GM12878 (cell line): ENCODE results near the gene BCOR. TPM values are rescaled to one million over a fixed set of nuclear protein-coding genes. Genes with fewer than 3 reads are reported as not detected.

Experiments
- ATAC-seq: fragments of 200-7000 bp; cut with Tn5 transposase; 3 replicates; pipeline ENCODE4 v1.9.1; 2020; ENCODE audit warnings: mild to moderate bottlenecking, moderate library complexity
- BruUV-seq: library from RNA; stranded (reverse); fragments of 400-500 nt; replicated peaks from 2 replicates; lab custom pipeline; 2021; lab: Mats Ljungman, UMichigan
- CTCF ChIA-PET: fragments of 300-600 bp; sonication (Branson Sonifier 250); formaldehyde crosslinking; extraction: SDS; loops from one replicate; lab custom pipeline; 2021; ENCODE audit warnings: inconsistent platforms; lab: Yijun Ruan, JAX
- POLR2A ChIA-PET: fragments of 350-600 bp; formaldehyde crosslinking; extraction: SDS; loops from one replicate; lab custom pipeline; 2021; ENCODE audit warnings: inconsistent platforms; lab: Charles Lee
- RAD21 ChIA-PET: fragments of 300-600 bp; sonication (Branson Sonifier 250); formaldehyde crosslinking; loops from one replicate; lab custom pipeline; 2023; ENCODE audit warnings: antibody characterized with exemption; ENCODE audit not compliant: unreplicated experiment; lab: Charles Lee
- SMC1A ChIA-PET: fragments of 300-600 bp; sonication (Branson Sonifier 250); formaldehyde crosslinking; loops from one replicate; lab custom pipeline; 2023; ENCODE audit not compliant: unreplicated experiment, uncharacterized antibody; lab: Charles Lee
- DNase-seq: peaks from one replicate; pipeline ENCODE4 v3.0.0-alpha.2; 2011; ENCODE audit warnings: low read depth, low spot score
- FAIRE-seq: peaks from 3 replicates; lab custom pipeline; 2011; peaks lifted over from hg19 to GRCh38; lab: Jason Lieb, UNC
- H2AFZ ChIP-seq: 2 replicates; pipeline ENCODE4 v1.6.0; 2011; ENCODE audit warnings: low read depth, low read length, control low read depth; ENCODE audit not compliant: control insufficient read depth
- H3K27ac ChIP-seq: 2 replicates; pipeline ENCODE4 v1.5.1; 2011; ENCODE audit warnings: control low read depth; ENCODE audit not compliant: control insufficient read depth, insufficient read depth
- H3K27me3 ChIP-seq, 2 experiments: replicated peaks in 1 of 2; 2 replicates each; pipeline versions ENCODE4 v1.6.0 to v1.6.1; 2011; ENCODE audit warnings: low read length in 1 of 2; ENCODE audit not compliant: control insufficient read depth in 2 of 2, insufficient read depth in 2 of 2
- H3K36me3 ChIP-seq, 2 experiments: 2 replicates each; pipeline ENCODE4 v1.5.1; 2011; ENCODE audit warnings: low read length in 1 of 2; ENCODE audit not compliant: control insufficient read depth in 2 of 2, insufficient read depth in 2 of 2
- H3K4me1 ChIP-seq: 2 replicates; pipeline ENCODE4 v1.6.1; 2011; ENCODE audit warnings: mild to moderate bottlenecking, low read length, moderate library complexity, mixed read lengths; ENCODE audit not compliant: control insufficient read depth, insufficient read depth
- H3K4me2 ChIP-seq: 2 replicates; pipeline ENCODE4 v1.6.0; 2011; ENCODE audit warnings: control low read depth; ENCODE audit not compliant: control insufficient read depth, insufficient read depth
- H3K4me3 ChIP-seq: fragments of 200-600 bp; sonication (generic); 2 replicates; pipeline ENCODE4 v1.5.1; 2016
- H3K79me2 ChIP-seq: 2 replicates; pipeline ENCODE4 v1.6.0; 2011; ENCODE audit warnings: low read length; ENCODE audit not compliant: control insufficient read depth, insufficient read depth
- H3K9ac ChIP-seq: 2 replicates; pipeline ENCODE4 v1.8.0; 2011; ENCODE audit warnings: low read length, control low read depth, mixed read lengths; ENCODE audit not compliant: control insufficient read depth, insufficient read depth
- H3K9me3 ChIP-seq: replicated peaks from 3 replicates; pipeline ENCODE4 v1.5.1; 2011; ENCODE audit warnings: mild to moderate bottlenecking, low read length; ENCODE audit not compliant: control insufficient read depth, insufficient read depth
- H4K20me1 ChIP-seq: 2 replicates; pipeline ENCODE4 v1.6.0; 2011; ENCODE audit not compliant: control insufficient read depth, insufficient read depth
- BRCA1 ChIP-seq: IDR thresholded peaks from 2 replicates; pipeline ENCODE4 v1.6.1; 2011; ENCODE audit warnings: low read depth, low read length, improper control_type of control experiment
- GATAD2B ChIP-seq: fragments of 450-650 bp; conservative IDR thresholded peaks from 2 replicates; pipeline ENCODE4 v1.6.1; 2017; ENCODE audit warnings: low read depth, mild to moderate bottlenecking, moderate library complexity
- IKZF1 ChIP-seq: fragments of 450-650 bp; conservative IDR thresholded peaks from 2 replicates; pipeline ENCODE4 v1.6.1; 2017; ENCODE audit warnings: antibody characterized with exemption, mild to moderate bottlenecking
- IRF4 ChIP-seq: IDR thresholded peaks from 2 replicates; pipeline ENCODE4 v1.6.1; 2011; ENCODE audit warnings: low read depth, low read length
- KDM1A ChIP-seq: fragments of 200-600 bp; sonication (generic); IDR thresholded peaks from 2 replicates; pipeline ENCODE4 v1.6.1; 2016; ENCODE audit warnings: borderline replicate concordance
- MEF2A ChIP-seq: IDR thresholded peaks from 2 replicates; pipeline ENCODE4 v1.6.1; 2011; ENCODE audit warnings: low read depth, mild to moderate bottlenecking, low read length, moderate library complexity; ENCODE audit not compliant: insufficient read depth
- MTA3 ChIP-seq: IDR thresholded peaks from 2 replicates; pipeline ENCODE4 v1.6.1; 2012; ENCODE audit warnings: low read length, inconsistent platforms, borderline replicate concordance
- PAX5 ChIP-seq: IDR thresholded peaks from 2 replicates; pipeline ENCODE4 v1.6.1; 2011; ENCODE audit warnings: low read depth, low read length, borderline replicate concordance
- PML ChIP-seq: IDR thresholded peaks from 2 replicates; pipeline ENCODE4 v1.6.1; 2012; ENCODE audit warnings: low read length, inconsistent platforms
- RAD21 ChIP-seq: IDR thresholded peaks from 2 replicates; pipeline ENCODE4 v1.6.1; 2011; ENCODE audit warnings: mild to moderate bottlenecking, low read depth, low read length, moderate library complexity; ENCODE audit not compliant: insufficient read depth
- SMAD1 ChIP-seq: fragments of 450-650 bp; IDR thresholded peaks from 2 replicates; pipeline ENCODE4 v1.6.1; 2018; ENCODE audit warnings: mild to moderate bottlenecking, low read depth; ENCODE audit not compliant: partially characterized antibody
- STAT1 ChIP-seq: fragments of 450-650 bp; conservative IDR thresholded peaks from 2 replicates; pipeline ENCODE4 v1.6.1; 2014; ENCODE audit warnings: antibody characterized with exemption, mild to moderate bottlenecking
- SUPT20H ChIP-seq: IDR thresholded peaks from 2 replicates; pipeline ENCODE4 v1.6.1; 2011; ENCODE audit warnings: low read depth, mild to moderate bottlenecking, low read length, moderate library complexity, borderline replicate concordance; ENCODE audit not compliant: control insufficient read depth
- WGBS: methylation state at CpG from one replicate; pipeline ENCODE4 v1.1.6; 2016; ENCODE audit warnings: low lambda C conversion rate; ENCODE audit not compliant: insufficient replicate concordance, insufficient coverage; ENCODE audit errors: missing lambda C conversion rate; 5-methylcytosine and 5-hydroxymethylcytosine counted together
- in situ Hi-C: fragments of 300-500 bp; cut with MboI; formaldehyde crosslinking; loops from 9 replicates; pipeline ENCODE4 v1.14.3; 2018; ENCODE audit warnings: mixed read lengths
- intact Hi-C: fragments of 100-400 bp; cut with micrococcal nuclease; formaldehyde crosslinking; loops from one replicate; pipeline ENCODE4 v1.14.2; 2022; ENCODE audit not compliant: unreplicated experiment
- polyA plus RNA-seq, 11 experiments: library from polyadenylated mRNA; depleted of rRNA in 4 of 11; unstranded in 6 of 11; stranded (reverse) in 5 of 11; fragments of >200 nt; fragmentation: Nextera tagmentation in 4 of 11; fragmentation: Illumina TruSeq in 1 of 11; extraction: Ambion mirVana in 4 of 11; extraction: Trizol in 1 of 11; gene quantifications; 1 replicate in 1 of 11; 2 replicates in 10 of 11; pipeline versions ENCODE4 v1.2.1 to v1.2.3, GENCODE V29; 2011 to 2016; ENCODE audit warnings: inconsistent platforms in 2 of 11, missing spikeins in 2 of 11, low read depth in 1 of 11
- total RNA-seq, 4 experiments: library from RNA; depleted of rRNA in 3 of 4; stranded (reverse); fragments of >200 nt in 3 of 4; fragmentation: Illumina TruSeq in 1 of 4; extraction: Trizol in 1 of 4; gene quantifications; 2 replicates each; pipeline versions ENCODE4 v1.2.1 to v1.2.3, GENCODE V29; 2013 to 2021
- TF ChIP-seq, protein P1 (sequence below): fragments of 450-650 bp; IDR thresholded peaks from 2 replicates; pipeline ENCODE4 v1.6.1; 2017; ENCODE audit warnings: low read depth, mild to moderate bottlenecking, moderate library complexity
- TF ChIP-seq, protein P2 (sequence below): fragments of 450-650 bp; conservative IDR thresholded peaks from 2 replicates; pipeline ENCODE4 v1.6.1; 2017; ENCODE audit warnings: mild to moderate bottlenecking, moderate library complexity

The BCOR gene
- total and polyA plus RNA-seq, 10 of the 15 experiments (the other 5 are each of a cell fraction or from before 2014, with no cell fraction given): 5.1 to 16.4 (median 10.1) TPM

DNA sequence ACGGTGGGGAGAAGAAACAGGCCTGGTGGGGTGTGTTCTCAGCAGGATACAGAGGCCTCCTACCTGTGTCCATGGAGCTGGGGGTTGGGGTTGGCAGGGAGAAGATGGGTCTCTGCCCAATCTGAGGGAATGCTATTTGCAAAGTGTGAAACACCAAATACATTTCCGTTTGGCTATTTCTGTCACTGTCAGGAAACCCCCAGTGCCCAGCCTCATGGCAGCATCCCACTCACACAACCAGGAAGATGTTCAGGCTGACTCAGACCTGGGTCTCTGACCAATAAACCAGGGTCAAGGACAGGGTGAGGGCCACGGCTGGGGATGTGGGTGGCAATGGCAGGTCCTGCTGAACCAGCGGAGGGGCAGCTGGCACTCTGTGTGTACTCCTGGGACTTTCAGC lies 41.3 kb downstream of the BCOR start:
- H3K36me3 ChIP-seq: peaks cover 6 to 15% of the 10 kb centered on the region in 2 experiments
- H4K20me1 ChIP-seq: no peaks in the 10 kb centered on the region
- H3K4me2 ChIP-seq: no peak overlapping the region
- SMC1A ChIA-PET: interaction anchor here (1.3 kb wide), 1 partner anchor 241 kb away, joined by 3 read pairs; no protein-coding TSS in a partner anchor
- peaks cover 5% of the 10 kb centered on the region; the same call in 1 of the 3 replicates for H3K9me3 ChIP-seq
- no TSS peak for BruUV-seq
- ATAC-seq (peak; percentile 79), DNase-seq (peak; percentile 52), FAIRE-seq (no peak)
- H3K27ac ChIP-seq: no peak overlapping the region
- no peak overlapping the region for H3K9ac ChIP-seq
- no peaks in the 10 kb centered on the region; the same call in 1 of the 2 replicates for H3K4me1 ChIP-seq
- in situ Hi-C loops (no loop called here), intact Hi-C loops (no loop called here)
- H3K4me3 ChIP-seq: no peak overlapping the region
- no peak overlapping the region for H2AFZ ChIP-seq
- POLR2A ChIA-PET: no interaction called here
- H3K27me3 ChIP-seq: no peaks in the 10 kb centered on the region
- RAD21 ChIA-PET: interaction anchor here (0.7 kb wide), 1 partner anchor 42 kb away, joined by 3 read pairs; no protein-coding TSS in a partner anchor
- CTCF ChIA-PET: no interaction called here
- WGBS: 1% methylated on average over 4 of the region's 4 CpGs
- TF ChIP-seq IKZF1 (0 out of 2 replicates have a peak, but pooled peaks have one; percentile 11), MEF2A (peak; percentile 21; the same call in 1 of the 2 replicates), SMAD1 (no peak)
- H3K79me2 ChIP-seq: no peaks in the 10 kb centered on the region

DNA sequence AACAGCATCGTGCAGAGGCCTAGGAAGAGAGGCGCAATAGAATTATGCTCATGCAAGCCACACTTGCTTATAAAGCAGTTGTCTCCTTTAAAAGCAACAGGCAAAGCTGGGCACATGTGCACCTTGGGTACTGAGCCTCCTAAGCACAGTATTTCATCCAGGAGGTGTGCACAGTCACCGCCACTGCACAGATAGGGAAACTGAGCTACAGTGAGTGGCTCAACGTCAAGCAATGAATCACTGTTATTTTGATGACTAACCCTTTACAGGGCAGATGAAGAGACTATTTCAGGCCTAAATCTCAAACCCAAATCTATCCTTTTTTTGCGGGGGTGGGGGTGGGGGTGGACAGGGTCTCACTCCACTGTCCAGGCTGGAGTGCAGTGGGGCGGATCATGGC lies 42.3 kb downstream of the BCOR start:
- in situ Hi-C loops (no loop called here), intact Hi-C loops (no loop called here)
- H3K27me3 ChIP-seq: no peaks in the 10 kb centered on the region
- TF ChIP-seq SUPT20H (no peak), BRCA1 (no peak), GATAD2B (no peak), RAD21 (no peak), STAT1 (no peak), PAX5 (no peak), IRF4 (no peak), IKZF1 (no peak), MTA3 (no peak), PML (no peak), KDM1A (no peak)
- TF ChIP-seq, protein P1, sequence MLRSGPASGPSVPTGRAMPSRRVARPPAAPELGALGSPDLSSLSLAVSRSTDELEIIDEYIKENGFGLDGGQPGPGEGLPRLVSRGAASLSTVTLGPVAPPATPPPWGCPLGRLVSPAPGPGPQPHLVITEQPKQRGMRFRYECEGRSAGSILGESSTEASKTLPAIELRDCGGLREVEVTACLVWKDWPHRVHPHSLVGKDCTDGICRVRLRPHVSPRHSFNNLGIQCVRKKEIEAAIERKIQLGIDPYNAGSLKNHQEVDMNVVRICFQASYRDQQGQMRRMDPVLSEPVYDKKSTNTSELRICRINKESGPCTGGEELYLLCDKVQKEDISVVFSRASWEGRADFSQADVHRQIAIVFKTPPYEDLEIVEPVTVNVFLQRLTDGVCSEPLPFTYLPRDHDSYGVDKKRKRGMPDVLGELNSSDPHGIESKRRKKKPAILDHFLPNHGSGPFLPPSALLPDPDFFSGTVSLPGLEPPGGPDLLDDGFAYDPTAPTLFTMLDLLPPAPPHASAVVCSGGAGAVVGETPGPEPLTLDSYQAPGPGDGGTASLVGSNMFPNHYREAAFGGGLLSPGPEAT: no peak
- TF ChIP-seq, protein P2, sequence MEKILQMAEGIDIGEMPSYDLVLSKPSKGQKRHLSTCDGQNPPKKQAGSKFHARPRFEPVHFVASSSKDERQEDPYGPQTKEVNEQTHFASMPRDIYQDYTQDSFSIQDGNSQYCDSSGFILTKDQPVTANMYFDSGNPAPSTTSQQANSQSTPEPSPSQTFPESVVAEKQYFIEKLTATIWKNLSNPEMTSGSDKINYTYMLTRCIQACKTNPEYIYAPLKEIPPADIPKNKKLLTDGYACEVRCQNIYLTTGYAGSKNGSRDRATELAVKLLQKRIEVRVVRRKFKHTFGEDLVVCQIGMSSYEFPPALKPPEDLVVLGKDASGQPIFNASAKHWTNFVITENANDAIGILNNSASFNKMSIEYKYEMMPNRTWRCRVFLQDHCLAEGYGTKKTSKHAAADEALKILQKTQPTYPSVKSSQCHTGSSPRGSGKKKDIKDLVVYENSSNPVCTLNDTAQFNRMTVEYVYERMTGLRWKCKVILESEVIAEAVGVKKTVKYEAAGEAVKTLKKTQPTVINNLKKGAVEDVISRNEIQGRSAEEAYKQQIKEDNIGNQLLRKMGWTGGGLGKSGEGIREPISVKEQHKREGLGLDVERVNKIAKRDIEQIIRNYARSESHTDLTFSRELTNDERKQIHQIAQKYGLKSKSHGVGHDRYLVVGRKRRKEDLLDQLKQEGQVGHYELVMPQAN: no peak
- POLR2A ChIA-PET: no interaction called here
- CTCF ChIA-PET: no interaction called here
- no peak overlapping the region for H3K27ac ChIP-seq
- H3K4me2 ChIP-seq: no peak overlapping the region
- H3K9me3 ChIP-seq: peaks cover 7% of the 10 kb centered on the region; the same call in 1 of the 3 replicates
- no peak overlapping the region for H3K9ac ChIP-seq
- FAIRE-seq (no peak), ATAC-seq (no peak), DNase-seq (no peak)
- H4K20me1 ChIP-seq: no peaks in the 10 kb centered on the region
- RAD21 ChIA-PET: no interaction called here
- H3K4me3 ChIP-seq: no peak overlapping the region
- no peaks in the 10 kb centered on the region; the same call in 1 of the 2 replicates for H3K4me1 ChIP-seq
- 55% methylated on average over 6 of the region's 6 CpGs for WGBS
- H2AFZ ChIP-seq: no peak overlapping the region
- BruUV-seq: no TSS peak
- H3K79me2 ChIP-seq: no peaks in the 10 kb centered on the region
- SMC1A ChIA-PET: interaction anchor here (0.6 kb wide), 1 partner anchor 171 kb away, joined by 3 read pairs; no protein-coding TSS in a partner anchor
- H3K36me3 ChIP-seq: peaks cover 3 to 14% of the 10 kb centered on the region in 2 experiments
